OCI-M1 (cell line): ENCODE measurements around the gene ANKRD44.

ENCODE experiments used
- DNase-seq: peaks from one replicate; lab custom pipeline; 2025; lab: John Stamatoyannopoulos, UW

ANKRD44 gene

DNA sequence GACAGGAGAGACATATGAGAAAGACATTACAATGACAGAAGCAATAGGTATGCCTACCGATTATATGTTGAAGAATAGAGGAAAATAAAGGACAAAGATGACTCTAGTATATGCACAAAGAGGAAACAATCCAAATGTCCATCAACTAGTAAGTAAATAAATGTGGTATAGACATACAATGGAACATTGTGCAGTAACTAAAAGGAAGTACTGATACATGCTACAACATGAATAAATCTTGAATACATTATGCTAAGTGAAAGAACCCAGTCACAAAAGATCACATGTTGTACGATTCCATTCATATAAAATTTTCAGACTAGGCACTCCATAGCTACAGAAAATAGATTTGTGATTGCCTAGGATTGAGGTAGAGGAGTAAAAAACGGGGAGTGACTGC is 355.5 kb downstream of the ANKRD44 start:
- no peak for DNase-seq

- no peak for DNase-seq
Measured at GRCh38 chr2:196954001-196954400, 356.6 kb downstream of the ANKRD44 start.

DNA sequence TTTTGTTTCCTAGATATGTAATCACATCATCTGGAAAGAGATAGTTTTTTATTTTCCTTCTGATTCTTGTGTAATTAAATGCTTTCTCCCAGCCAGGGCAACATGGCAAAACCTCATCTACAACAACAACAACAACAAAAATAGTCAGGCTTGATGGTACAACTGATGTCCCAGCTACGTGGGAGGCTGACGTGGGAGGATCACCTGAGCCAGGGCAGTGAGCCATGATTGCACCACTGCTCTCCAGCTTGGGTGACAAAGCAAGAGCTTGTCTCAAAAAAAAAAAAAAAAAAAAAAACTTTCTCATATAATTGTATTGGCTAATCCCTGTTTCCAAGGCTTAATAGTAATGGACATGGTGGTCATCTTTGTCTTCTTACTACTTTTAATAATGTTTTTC is 357.6 kb downstream of the ANKRD44 start:
- no peak for DNase-seq

- no peak for DNase-seq
Measured at GRCh38 chr2:196951973-196952372, 358.6 kb downstream of the ANKRD44 start.

- no peak for DNase-seq
Measured at GRCh38 chr2:196949116-196949515, 361.5 kb downstream of the ANKRD44 start.

GRCh38 chr2:196944570-196944969 is 366.0 kb downstream of the ANKRD44 start:
- no peak for DNase-seq

DNA sequence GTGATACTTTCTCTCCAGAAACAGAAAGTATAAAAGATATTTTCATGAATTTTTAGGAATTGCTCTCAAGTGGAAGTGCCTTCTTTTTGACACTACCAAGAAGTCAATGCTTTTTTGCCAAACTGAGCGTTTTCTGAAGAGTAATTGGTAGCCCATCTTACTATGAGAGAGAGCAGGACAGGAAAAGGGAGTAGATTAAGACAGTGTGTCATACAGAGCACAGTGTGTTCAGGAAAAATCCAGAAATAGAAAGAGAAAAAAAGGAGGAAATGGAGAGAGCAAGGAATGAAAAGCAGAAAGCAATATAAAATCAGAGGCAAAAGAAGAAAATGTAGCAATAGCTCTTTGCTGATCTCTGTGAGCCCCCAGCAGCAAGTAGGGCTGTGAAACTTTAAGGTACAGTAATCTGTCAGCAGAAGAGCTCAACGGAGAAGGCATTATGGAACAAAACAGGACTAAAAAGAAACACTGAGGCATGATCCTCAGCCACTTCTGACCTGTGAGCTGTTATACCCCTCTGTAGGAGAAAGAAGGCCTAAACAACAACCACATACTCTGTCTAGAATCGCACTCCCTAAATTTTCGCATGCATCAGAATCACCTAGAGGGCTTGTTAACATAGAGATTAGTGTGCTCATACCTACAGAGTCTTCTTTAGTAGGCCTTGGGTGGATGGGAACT is 369.0 kb downstream of the ANKRD44 start:
- no peak for DNase-seq

- DNase-seq: no peak
Measured at GRCh38 chr2:196939371-196939770, 371.2 kb downstream of the ANKRD44 start.
